ENCODE data around the gene DENND4A. TPM values are rescaled to one million over a fixed set of nuclear protein-coding genes. Genes with fewer than 3 reads are reported as not detected.

Gene DENND4A
- total and polyA plus RNA-seq, 10 of the 15 experiments (the other 5 are each of a cell fraction or from before 2014, with no cell fraction given), result 14.2 to 81.8 (median 34.1) TPM

GRCh38 chr15:65777843-65778242 is 14.2 kb downstream of the DENND4A start:
- H3K4me1 ChIP-seq (ENCODE audit: control insufficient read depth, insufficient read depth, low read length), result peaks cover 25% of the 10 kb centered on the region
- no TSS peak for BruUV-seq (replicated peaks)
- FAIRE-seq (no peak), ATAC-seq (no peak), DNase-seq (ENCODE audit: low read depth, low spot score) (no peak)
- H3K4me3 ChIP-seq, result peak overlapping the region; percentile 38; the same call in 1 of the 2 replicates
- H4K20me1 ChIP-seq (ENCODE audit: control insufficient read depth, insufficient read depth), result no peaks in the 10 kb centered on the region
- 97% methylated on average over 6 of the region's 6 CpGs for WGBS (ENCODE audit: insufficient coverage, insufficient replicate concordance, low lambda C conversion rate, missing lambda C conversion rate)
- H3K27ac ChIP-seq (ENCODE audit: control insufficient read depth, insufficient read depth), result peak overlapping the region; percentile 68
- SMC1A ChIA-PET (ENCODE audit: uncharacterized antibody, unreplicated experiment), result interaction anchor here (0.8 to 5.0 kb wide), 13 partner anchors 8 to 167 kb away, joined by 3 to 30 read pairs (median 6); partner anchors contain the start of genes DENND4A and INTS14
- H3K36me3 ChIP-seq (ENCODE audit: control insufficient read depth in 2 of 2, insufficient read depth in 2 of 2, low read length in 1 of 2), result no peaks in the 10 kb centered on the region; a peak in 1 of 4 replicates
- peaks cover 92% of the 10 kb centered on the region for H3K79me2 ChIP-seq (ENCODE audit: control insufficient read depth, insufficient read depth, low read length)
- RAD21 ChIA-PET (ENCODE audit: unreplicated experiment), result interaction anchor here (1.0 to 4.3 kb wide), 6 partner anchors 9 to 92 kb away, joined by 3 to 37 read pairs (median 7); partner anchors contain the start of genes DENND4A and RAB11A
- POLR2A ChIA-PET, result interaction anchor here (0.7 to 8.1 kb wide), 6 partner anchors 9 to 51 kb away, joined by 3 to 86 read pairs (median 4); partner anchors contain the start of gene DENND4A
- H3K9ac ChIP-seq (ENCODE audit: control insufficient read depth, insufficient read depth, low read length), result no peak overlapping the region; the same call in 1 of the 2 replicates
- peaks cover 1% of the 10 kb centered on the region; the same call in 1 of the 3 replicates for H3K9me3 ChIP-seq (replicated peaks; ENCODE audit: control insufficient read depth, insufficient read depth, low read length)
- CTCF ChIA-PET, result interaction anchor here (0.7 to 2.2 kb wide), 6 partner anchors 9 to 91 kb away, joined by 3 to 7 read pairs (median 5); partner anchors contain the start of gene RAB11A
- peak overlapping the region; percentile 51; the same call in 1 of the 2 replicates for H3K4me2 ChIP-seq (ENCODE audit: control insufficient read depth, insufficient read depth)
- no peak overlapping the region for H2AFZ ChIP-seq (ENCODE audit: control insufficient read depth, low read depth, low read length)
- H3K27me3 ChIP-seq (replicated peaks in 1 of 2; ENCODE audit: control insufficient read depth in 2 of 2, insufficient read depth in 2 of 2, low read length in 1 of 2), result no peaks in the 10 kb centered on the region
- in situ Hi-C loops (cut with MboI) (loop anchor here (25.0 kb wide), 1 partner anchor 1309 kb away; no protein-coding TSS in a partner anchor), intact Hi-C loops (cut with micrococcal nuclease; ENCODE audit: unreplicated experiment) (no loop called here)
- TF ChIP-seq FOXK2 (IDR thresholded peaks at IDR 0.05), result no peak
- no peak for TF ChIP-seq REST (IDR thresholded peaks at IDR 0.05; ENCODE audit: low read depth, low read length)
- TF ChIP-seq EP300 (IDR thresholded peaks at IDR 0.05; ENCODE audit: borderline replicate concordance in 1 of 2, control insufficient read depth in 1 of 2, low read depth in 2 of 2, low read length in 2 of 2), result no peak
- TF ChIP-seq NRF1 (conservative IDR thresholded peaks at IDR 0.05; ENCODE audit: low read depth, low read length), result no peak
- TF ChIP-seq, protein P1, sequence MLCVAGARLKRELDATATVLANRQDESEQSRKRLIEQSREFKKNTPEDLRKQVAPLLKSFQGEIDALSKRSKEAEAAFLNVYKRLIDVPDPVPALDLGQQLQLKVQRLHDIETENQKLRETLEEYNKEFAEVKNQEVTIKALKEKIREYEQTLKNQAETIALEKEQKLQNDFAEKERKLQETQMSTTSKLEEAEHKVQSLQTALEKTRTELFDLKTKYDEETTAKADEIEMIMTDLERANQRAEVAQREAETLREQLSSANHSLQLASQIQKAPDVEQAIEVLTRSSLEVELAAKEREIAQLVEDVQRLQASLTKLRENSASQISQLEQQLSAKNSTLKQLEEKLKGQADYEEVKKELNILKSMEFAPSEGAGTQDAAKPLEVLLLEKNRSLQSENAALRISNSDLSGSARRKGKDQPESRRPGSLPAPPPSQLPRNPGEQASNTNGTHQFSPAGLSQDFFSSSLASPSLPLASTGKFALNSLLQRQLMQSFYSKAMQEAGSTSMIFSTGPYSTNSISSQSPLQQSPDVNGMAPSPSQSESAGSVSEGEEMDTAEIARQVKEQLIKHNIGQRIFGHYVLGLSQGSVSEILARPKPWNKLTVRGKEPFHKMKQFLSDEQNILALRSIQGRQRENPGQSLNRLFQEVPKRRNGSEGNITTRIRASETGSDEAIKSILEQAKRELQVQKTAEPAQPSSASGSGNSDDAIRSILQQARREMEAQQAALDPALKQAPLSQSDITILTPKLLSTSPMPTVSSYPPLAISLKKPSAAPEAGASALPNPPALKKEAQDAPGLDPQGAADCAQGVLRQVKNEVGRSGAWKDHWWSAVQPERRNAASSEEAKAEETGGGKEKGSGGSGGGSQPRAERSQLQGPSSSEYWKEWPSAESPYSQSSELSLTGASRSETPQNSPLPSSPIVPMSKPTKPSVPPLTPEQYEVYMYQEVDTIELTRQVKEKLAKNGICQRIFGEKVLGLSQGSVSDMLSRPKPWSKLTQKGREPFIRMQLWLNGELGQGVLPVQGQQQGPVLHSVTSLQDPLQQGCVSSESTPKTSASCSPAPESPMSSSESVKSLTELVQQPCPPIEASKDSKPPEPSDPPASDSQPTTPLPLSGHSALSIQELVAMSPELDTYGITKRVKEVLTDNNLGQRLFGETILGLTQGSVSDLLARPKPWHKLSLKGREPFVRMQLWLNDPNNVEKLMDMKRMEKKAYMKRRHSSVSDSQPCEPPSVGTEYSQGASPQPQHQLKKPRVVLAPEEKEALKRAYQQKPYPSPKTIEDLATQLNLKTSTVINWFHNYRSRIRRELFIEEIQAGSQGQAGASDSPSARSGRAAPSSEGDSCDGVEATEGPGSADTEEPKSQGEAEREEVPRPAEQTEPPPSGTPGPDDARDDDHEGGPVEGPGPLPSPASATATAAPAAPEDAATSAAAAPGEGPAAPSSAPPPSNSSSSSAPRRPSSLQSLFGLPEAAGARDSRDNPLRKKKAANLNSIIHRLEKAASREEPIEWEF (IDR thresholded peaks at IDR 0.05; ENCODE audit: insufficient replicate concordance, low read depth, low read length), result no peak
- no peak for TF ChIP-seq MTA2 (IDR thresholded peaks at IDR 0.05; ENCODE audit: low read depth)
- TF ChIP-seq EED (IDR thresholded peaks at IDR 0.05; ENCODE audit: low read depth), result no peak
- TF ChIP-seq RUNX3 (IDR thresholded peaks at IDR 0.05; ENCODE audit: low read length), result no peak
- TF ChIP-seq POLR2AphosphoS5 (IDR thresholded peaks at IDR 0.05; ENCODE audit: low read length), result no peak
- TF ChIP-seq ZSCAN29 (IDR thresholded peaks at IDR 0.05), result no peak

All from GM12878 (cell line).